ENCODE data around the gene MTARC2.

MTARC2 gene

GRCh38 chr1:220824031-220824989 is 76.2 kb downstream of the MTARC2 start:
- H3K79me2 ChIP-seq (ENCODE audit: insufficient read depth, low read length): no peaks in the 10 kb centered on the region
- no peaks in the 10 kb centered on the region for H3K9me2 ChIP-seq (ENCODE audit: low read depth, low read length)
- no peaks in the 10 kb centered on the region for H3K9me3 ChIP-seq (ENCODE audit: low read length)
- no peaks in the 10 kb centered on the region for H4K20me1 ChIP-seq (ENCODE audit: insufficient read depth, low read length)
- no peaks in the 10 kb centered on the region for H3F3A ChIP-seq (ENCODE audit: insufficient read depth, low read length)
- no peak overlapping the region for H3K4me3 ChIP-seq (ENCODE audit: low read depth, low read length, poor library complexity, severe bottlenecking)
- H3K36me3 ChIP-seq (ENCODE audit: insufficient read depth, low read length): no peaks in the 10 kb centered on the region
- no peak overlapping the region for H2AFZ ChIP-seq (ENCODE audit: low read length)
- H3K27ac ChIP-seq (ENCODE audit: low read depth, low read length, poor library complexity, severe bottlenecking): no peak overlapping the region
- no peaks in the 10 kb centered on the region for H3K4me1 ChIP-seq (ENCODE audit: insufficient read depth, low read length, severe bottlenecking)
- H3K27me3 ChIP-seq (ENCODE audit: insufficient read depth, low read length): no peaks in the 10 kb centered on the region; the same call in 1 of the 2 replicates
- no peak overlapping the region for H3K4me2 ChIP-seq (ENCODE audit: low read length)
- no peak overlapping the region for H3K9ac ChIP-seq (ENCODE audit: low read length)
- no peak for TF ChIP-seq EZH2 (IDR thresholded peaks at IDR 0.05; ENCODE audit: borderline replicate concordance, low read length)
- TF ChIP-seq CTCF (IDR thresholded peaks at IDR 0.05; ENCODE audit: low read length): no peak

DNA sequence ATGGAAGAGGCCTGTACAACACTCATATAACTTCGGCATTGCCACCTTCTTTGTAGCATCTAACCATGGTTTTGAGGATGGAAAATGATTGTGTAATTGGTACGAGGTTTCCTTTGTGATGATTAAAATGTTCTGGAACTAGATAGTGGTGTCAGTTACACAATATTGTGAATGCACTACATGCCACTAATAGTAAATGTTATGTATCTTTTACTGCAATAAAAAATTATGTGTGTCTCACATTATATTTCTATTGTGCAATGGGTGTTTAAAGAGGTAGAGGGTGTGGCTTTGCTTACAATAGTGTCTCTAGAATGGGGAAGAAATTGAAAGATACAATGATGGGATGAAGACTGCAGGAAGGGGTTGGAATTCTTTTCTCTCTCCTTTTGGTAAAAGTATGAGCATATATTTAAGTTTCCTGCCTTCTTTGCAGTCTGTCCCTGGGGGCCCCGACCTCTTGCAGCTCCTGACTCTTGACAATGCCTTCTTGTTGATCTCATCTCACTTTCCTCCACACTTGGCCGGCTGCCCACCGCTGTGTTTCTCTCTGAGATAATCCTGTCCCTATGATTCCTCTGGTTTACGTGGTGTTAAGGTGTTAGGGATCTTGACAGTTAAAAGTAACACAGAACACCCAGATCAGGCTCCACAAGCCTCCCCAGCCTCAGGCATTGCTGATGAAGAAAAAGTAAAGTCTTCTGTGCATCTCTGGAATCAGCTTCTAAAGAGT is 77.9 kb downstream of the MTARC2 start:
- TF ChIP-seq CTCF (IDR thresholded peaks at IDR 0.05; ENCODE audit: low read length) (no peak), EZH2 (IDR thresholded peaks at IDR 0.05; ENCODE audit: borderline replicate concordance, low read length) (no peak)
- no peaks in the 10 kb centered on the region for H4K20me1 ChIP-seq (ENCODE audit: insufficient read depth, low read length)
- no peaks in the 10 kb centered on the region; the same call in 1 of the 2 replicates for H3K27me3 ChIP-seq (ENCODE audit: insufficient read depth, low read length)
- no peak overlapping the region for H3K9ac ChIP-seq (ENCODE audit: low read length)
- no peak overlapping the region for H2AFZ ChIP-seq (ENCODE audit: low read length)
- no peaks in the 10 kb centered on the region for H3K9me2 ChIP-seq (ENCODE audit: low read depth, low read length)
- H3K4me3 ChIP-seq (ENCODE audit: low read depth, low read length, poor library complexity, severe bottlenecking): no peak overlapping the region
- no peaks in the 10 kb centered on the region for H3K4me1 ChIP-seq (ENCODE audit: insufficient read depth, low read length, severe bottlenecking)
- no peaks in the 10 kb centered on the region for H3F3A ChIP-seq (ENCODE audit: insufficient read depth, low read length)
- H3K79me2 ChIP-seq (ENCODE audit: insufficient read depth, low read length): no peaks in the 10 kb centered on the region
- no peaks in the 10 kb centered on the region for H3K36me3 ChIP-seq (ENCODE audit: insufficient read depth, low read length)
- H3K9me3 ChIP-seq (ENCODE audit: low read length): no peaks in the 10 kb centered on the region
- H3K4me2 ChIP-seq (ENCODE audit: low read length): no peak overlapping the region
- no peak overlapping the region for H3K27ac ChIP-seq (ENCODE audit: low read depth, low read length, poor library complexity, severe bottlenecking)

- H3K27ac ChIP-seq (ENCODE audit: low read depth, low read length, poor library complexity, severe bottlenecking): no peak overlapping the region
- TF ChIP-seq EZH2 (IDR thresholded peaks at IDR 0.05; ENCODE audit: borderline replicate concordance, low read length) (no peak), CTCF (IDR thresholded peaks at IDR 0.05; ENCODE audit: low read length) (no peak)
Observed at GRCh38 chr1:220826729-220827128, 78.6 kb downstream of the MTARC2 start.

More at GRCh38 chr1:220826729-220827128, 78.6 kb downstream of the MTARC2 start:
- Histone ChIP-seq H3K9me2 (ENCODE audit: low read depth, low read length) (no peaks in the 10 kb centered on the region), H3K9me3 (ENCODE audit: low read length) (no peaks in the 10 kb centered on the region), H3K36me3 (ENCODE audit: insufficient read depth, low read length) (no peaks in the 10 kb centered on the region), H3K9ac (ENCODE audit: low read length) (no peak overlapping the region), H3K4me3 (ENCODE audit: low read depth, low read length, poor library complexity, severe bottlenecking) (no peak overlapping the region), H3F3A (ENCODE audit: insufficient read depth, low read length) (no peaks in the 10 kb centered on the region), H3K27me3 (ENCODE audit: insufficient read depth, low read length) (no peaks in the 10 kb centered on the region; the same call in 1 of the 2 replicates), H3K79me2 (ENCODE audit: insufficient read depth, low read length) (no peaks in the 10 kb centered on the region), H3K4me2 (ENCODE audit: low read length) (no peak overlapping the region), H4K20me1 (ENCODE audit: insufficient read depth, low read length) (no peaks in the 10 kb centered on the region), H3K4me1 (ENCODE audit: insufficient read depth, low read length, severe bottlenecking) (no peaks in the 10 kb centered on the region), H2AFZ (ENCODE audit: low read length) (no peak overlapping the region)
